Tibial nerve (tissue), 4 donors: ENCODE measurements around the gene FSD2. TPM values are rescaled to one million over a fixed set of nuclear protein-coding genes. Genes with fewer than 3 reads are reported as not detected.

Experiments used
- DNase-seq, 2 donors: peaks; one replicate each; pipeline ENCODE4 v3.0.0-alpha.2; 2019; ENCODE audit warnings: low spot score in 2 of 2
- H3K27ac ChIP-seq, 4 donors: fragments of 200-600 bp; sonication (generic) in 3 of 4; one replicate each; pipeline ENCODE4 v1.5.1; 2017 to 2019; ENCODE audit warnings: mild to moderate bottlenecking in 1 of 4
- H3K27me3 ChIP-seq, 2 donors: fragments of 200-600 bp; sonication (generic) in 1 of 2; one replicate each; pipeline versions ENCODE4 v1.5.1 to v1.6.0; 2017 to 2019
- H3K36me3 ChIP-seq, 3 donors: fragments of 200-600 bp; sonication (generic); one replicate each; pipeline ENCODE4 v1.5.1; 2018 to 2019
- H3K4me1 ChIP-seq, 4 donors: fragments of 200-600 bp; sonication (generic) in 3 of 4; one replicate each; pipeline ENCODE4 v1.5.1; 2017 to 2019
- H3K4me3 ChIP-seq, 4 donors: fragments of 200-600 bp; sonication (generic) in 3 of 4; one replicate each; pipeline ENCODE4 v1.5.1; 2017 to 2019; ENCODE audit warnings: mild to moderate bottlenecking in 1 of 4, moderate library complexity in 1 of 4
- H3K9me3 ChIP-seq, 4 donors: fragments of 200-600 bp; sonication (generic) in 3 of 4; one replicate each; pipeline ENCODE4 v1.5.1; 2017 to 2019
- EP300 ChIP-seq, 2 donors: sonication (generic); formaldehyde crosslinking; IDR thresholded peaks; one replicate each; pipeline ENCODE4 v1.6.1; 2017; ENCODE audit warnings: antibody characterized with exemption in 2 of 2, mild to moderate bottlenecking in 1 of 2
- POLR2A ChIP-seq, 2 donors: fragments of 450-650 bp; IDR thresholded peaks; one replicate each; pipeline ENCODE4 v1.6.1; 2017; ENCODE audit warnings: antibody characterized with exemption in 2 of 2, mild to moderate bottlenecking in 2 of 2, moderate library complexity in 2 of 2
- WGBS, 2 donors: methylation state at CpG; one replicate each; pipeline ENCODE4 v1.1.5; 2018; 5-methylcytosine and 5-hydroxymethylcytosine counted together
- total RNA-seq, 4 donors: library from RNA; depleted of rRNA; stranded (reverse); fragments of >200 nt; gene quantifications; one replicate each; pipeline ENCODE4 v1.1.0, GENCODE V29; 2016
- TF ChIP-seq, protein P1 (sequence below), 5 experiments: fragments of 200-600 bp in 3 of 5; fragments of 450-650 bp in 2 of 5; sonication (generic) in 3 of 5; IDR thresholded peaks; one replicate each; pipeline ENCODE4 v1.5.1; 2016 to 2019; ENCODE audit warnings: antibody characterized with exemption in 5 of 5, mild to moderate bottlenecking in 3 of 5, moderate library complexity in 2 of 5

The FSD2 gene
- total RNA-seq, 4 donors from 2014 or later: 0.20 TPM; not detected in 3

DNA sequence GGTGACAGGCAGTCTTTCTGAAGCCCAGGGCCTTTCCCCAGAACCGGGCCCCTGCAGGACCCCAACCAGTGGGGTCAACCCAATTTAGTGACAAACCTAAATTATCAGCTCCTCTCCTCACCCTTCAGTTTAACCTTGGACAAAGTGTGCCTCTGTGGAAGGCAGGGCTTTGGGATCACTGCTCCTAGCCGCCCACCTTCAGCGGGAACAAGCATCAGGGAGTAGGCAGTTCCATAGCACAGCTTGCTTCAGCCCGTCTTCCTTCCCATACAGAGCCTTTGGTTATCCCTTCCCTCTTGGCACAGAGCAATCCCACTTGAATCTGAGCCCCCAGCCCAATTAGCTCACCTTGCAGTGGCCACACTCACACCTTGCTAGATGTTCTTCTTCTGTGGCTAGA is 90.9 kb downstream of the FSD2 start:
- Histone ChIP-seq H3K4me1 (peaks cover 0 to 7% (median 2%) of the 10 kb centered on the region in 4 donors), H3K4me3 (no peak overlapping the region), H3K9me3 (peaks cover 0 to 11% (median 0%) of the 10 kb centered on the region in 4 donors), H3K27ac (no peak overlapping the region), H3K36me3 (no peaks in the 10 kb centered on the region), H3K27me3 (peaks cover 0 to 26% of the 10 kb centered on the region in 2 donors)
- WGBS, 2 donors: 78 to 84% methylated on average over 4 of the region's 4 CpGs
- TF ChIP-seq, protein P1, sequence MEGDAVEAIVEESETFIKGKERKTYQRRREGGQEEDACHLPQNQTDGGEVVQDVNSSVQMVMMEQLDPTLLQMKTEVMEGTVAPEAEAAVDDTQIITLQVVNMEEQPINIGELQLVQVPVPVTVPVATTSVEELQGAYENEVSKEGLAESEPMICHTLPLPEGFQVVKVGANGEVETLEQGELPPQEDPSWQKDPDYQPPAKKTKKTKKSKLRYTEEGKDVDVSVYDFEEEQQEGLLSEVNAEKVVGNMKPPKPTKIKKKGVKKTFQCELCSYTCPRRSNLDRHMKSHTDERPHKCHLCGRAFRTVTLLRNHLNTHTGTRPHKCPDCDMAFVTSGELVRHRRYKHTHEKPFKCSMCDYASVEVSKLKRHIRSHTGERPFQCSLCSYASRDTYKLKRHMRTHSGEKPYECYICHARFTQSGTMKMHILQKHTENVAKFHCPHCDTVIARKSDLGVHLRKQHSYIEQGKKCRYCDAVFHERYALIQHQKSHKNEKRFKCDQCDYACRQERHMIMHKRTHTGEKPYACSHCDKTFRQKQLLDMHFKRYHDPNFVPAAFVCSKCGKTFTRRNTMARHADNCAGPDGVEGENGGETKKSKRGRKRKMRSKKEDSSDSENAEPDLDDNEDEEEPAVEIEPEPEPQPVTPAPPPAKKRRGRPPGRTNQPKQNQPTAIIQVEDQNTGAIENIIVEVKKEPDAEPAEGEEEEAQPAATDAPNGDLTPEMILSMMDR (IDR thresholded peaks at IDR 0.05): no peak
- no peak for DNase-seq

DNA sequence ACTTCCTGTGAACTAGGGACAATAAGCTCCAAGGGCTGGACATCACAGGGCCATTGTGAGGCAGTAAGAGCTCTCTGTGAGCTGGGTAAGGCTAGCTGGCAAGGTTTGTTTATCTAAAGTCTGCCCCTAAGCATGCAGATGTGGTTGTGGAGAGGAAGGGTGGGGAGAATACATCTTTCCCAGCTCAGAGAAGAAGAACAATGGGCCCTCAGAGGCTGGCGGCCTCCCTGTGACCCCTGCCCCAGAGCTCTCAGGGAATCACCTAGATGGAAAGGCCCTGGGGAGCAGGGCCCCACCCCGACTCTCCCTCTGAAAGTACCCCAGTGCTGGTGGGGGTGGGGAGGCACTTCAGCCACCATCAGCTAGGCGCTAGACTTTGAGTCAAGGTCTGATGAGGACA is 91.9 kb downstream of the FSD2 start:
- no peak for TF ChIP-seq EP300 (IDR thresholded peaks at IDR 0.05)
- TF ChIP-seq, protein P1 (IDR thresholded peaks at IDR 0.05): no peak
- no peak for TF ChIP-seq POLR2A (IDR thresholded peaks at IDR 0.05)
- Histone ChIP-seq H3K9me3 (peaks cover 0 to 11% (median 0%) of the 10 kb centered on the region in 4 donors), H3K27ac (no peak overlapping the region), H3K4me3 (no peak overlapping the region), H3K4me1 (peaks cover 0 to 15% (median 5%) of the 10 kb centered on the region in 4 donors), H3K36me3 (no peaks in the 10 kb centered on the region), H3K27me3 (peaks cover 0 to 31% of the 10 kb centered on the region in 2 donors)
- 54 to 72% methylated on average over 3 of the region's 3 CpGs for WGBS, 2 donors
- no peak for DNase-seq

GRCh38 chr15:82712036-82712435 is 93.8 kb downstream of the FSD2 start:
- TF ChIP-seq POLR2A (IDR thresholded peaks at IDR 0.05) (no peak), EP300 (IDR thresholded peaks at IDR 0.05) (no peak)
- DNase-seq: no peak
- no peaks in the 10 kb centered on the region for H3K36me3 ChIP-seq
- H3K4me1 ChIP-seq: peaks cover 0 to 17% (median 5%) of the 10 kb centered on the region in 4 donors
- WGBS, 2 donors: 69 to 75% methylated on average over 3 of the region's 3 CpGs
- no peak overlapping the region for H3K27ac ChIP-seq
- peaks cover 0 to 5% (median 0%) of the 10 kb centered on the region in 4 donors for H3K9me3 ChIP-seq
- H3K27me3 ChIP-seq: peaks cover 0 to 31% of the 10 kb centered on the region in 2 donors
- no peak overlapping the region for H3K4me3 ChIP-seq

GRCh38 chr15:82710926-82711490 is 94.9 kb downstream of the FSD2 start:
- no peak for DNase-seq
- H3K4me3 ChIP-seq: no peak overlapping the region
- no peaks in the 10 kb centered on the region for H3K36me3 ChIP-seq
- H3K9me3 ChIP-seq: no peaks in the 10 kb centered on the region
- H3K27ac ChIP-seq: no peak overlapping the region
- H3K4me1 ChIP-seq: peaks cover 0 to 17% (median 5%) of the 10 kb centered on the region in 4 donors
- 92 to 94% methylated on average over 26 of the region's 26 CpGs for WGBS, 2 donors
- H3K27me3 ChIP-seq: peaks cover 0 to 31% of the 10 kb centered on the region in 2 donors
- TF ChIP-seq POLR2A (IDR thresholded peaks at IDR 0.05) (no peak), EP300 (IDR thresholded peaks at IDR 0.05) (no peak)
- TF ChIP-seq, protein P1 (IDR thresholded peaks at IDR 0.05): no peak

- no peaks in the 10 kb centered on the region for H3K36me3 ChIP-seq
- no peaks in the 10 kb centered on the region for H3K9me3 ChIP-seq
- H3K4me3 ChIP-seq: peak overlapping the region; percentile 32 to 78 (median 58)
- peaks cover 0 to 17% (median 5%) of the 10 kb centered on the region in 4 donors for H3K4me1 ChIP-seq
- peak overlapping the region in 1 of 4 donors; percentile 29 for H3K27ac ChIP-seq
- H3K27me3 ChIP-seq: peaks cover 0 to 31% of the 10 kb centered on the region in 2 donors
- TF ChIP-seq, protein P1 (IDR thresholded peaks at IDR 0.05): no peak
- TF ChIP-seq POLR2A (IDR thresholded peaks at IDR 0.05) (no peak), EP300 (IDR thresholded peaks at IDR 0.05) (no peak)
- no peak for DNase-seq
- 12 to 13% methylated on average over 13 to 14 of the region's 14 CpGs for whole genome bisulfite sequencing, 2 donors
These were observed 95.7 kb downstream of the FSD2 start for GRCh38 chr15:82710208-82710555.
